Brain microvascular endothelial cell (primary cell): Measurements from ENCODE around the gene CACNA2D3.
"Not testable (repeated sequence)": the region's sequence is repeated elsewhere in the genome, so short reads cannot be mapped to it uniquely, and the experiment has no call there.

Experiments
- DNase-seq: peaks from one replicate; pipeline ENCODE4 v3.0.0-alpha.2; 2020
- H3K27ac ChIP-seq: fragments of 250-450 bp; sonication (Bioruptor Pico); 2 replicates; pipeline ENCODE4 v1.5.1; 2020; ENCODE audit warnings: mild to moderate bottlenecking, moderate library complexity
- H3K27me3 ChIP-seq: fragments of 250-450 bp; sonication (Bioruptor Pico); replicated peaks from 2 replicates; pipeline ENCODE4 v1.5.1; 2020; ENCODE audit warnings: mild to moderate bottlenecking
- H3K36me3 ChIP-seq: fragments of 250-450 bp; sonication (Bioruptor Pico); replicated peaks from 2 replicates; pipeline ENCODE4 v1.5.1; 2020; ENCODE audit warnings: mild to moderate bottlenecking
- H3K4me3 ChIP-seq: 2 replicates; pipeline ENCODE4 v1.5.1; 2011; ENCODE audit warnings: low read depth, mild to moderate bottlenecking, control low read depth, low read length, moderate library complexity
- in situ Hi-C: cut with HindIII; loops from 2 replicates; pipeline ENCODE4 v1.10.0; 2017; ENCODE audit warnings: low sequenced_read_pairs, low pct_ligation_motif_present
- TF ChIP-seq, protein P1 (sequence below): IDR thresholded peaks from 2 replicates; pipeline ENCODE4 v1.5.1; 2011; ENCODE audit warnings: low read depth, mild to moderate bottlenecking, moderate library complexity, low read length, control low read depth, inconsistent platforms; ENCODE audit errors: missing control alignments

The CACNA2D3 gene

DNA sequence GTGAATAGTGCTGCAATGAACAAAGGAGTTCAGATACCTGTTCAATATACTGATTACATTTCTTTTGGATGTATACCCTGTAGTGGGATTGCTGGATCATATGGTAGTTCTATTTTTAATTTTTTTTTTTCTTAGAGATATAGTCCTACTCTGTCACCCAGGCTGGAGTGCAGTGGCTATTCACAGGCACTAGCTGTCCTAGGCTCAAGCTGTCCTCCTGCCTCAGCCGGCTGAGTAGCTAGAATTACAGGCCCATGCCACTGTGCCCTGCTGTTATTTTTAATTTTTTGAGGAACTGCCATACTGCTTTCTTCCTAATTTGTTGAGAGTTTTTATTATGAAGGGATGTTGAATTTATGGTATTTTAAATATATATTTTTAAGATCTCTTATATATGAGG lies 23.0 kb upstream of the CACNA2D3 start:
- in situ Hi-C loops = no loop called here
- no peak overlapping the region for H3K4me3 ChIP-seq
- H3K27ac ChIP-seq = no peak overlapping the region
- DNase-seq = no peak
- TF ChIP-seq, protein P1, sequence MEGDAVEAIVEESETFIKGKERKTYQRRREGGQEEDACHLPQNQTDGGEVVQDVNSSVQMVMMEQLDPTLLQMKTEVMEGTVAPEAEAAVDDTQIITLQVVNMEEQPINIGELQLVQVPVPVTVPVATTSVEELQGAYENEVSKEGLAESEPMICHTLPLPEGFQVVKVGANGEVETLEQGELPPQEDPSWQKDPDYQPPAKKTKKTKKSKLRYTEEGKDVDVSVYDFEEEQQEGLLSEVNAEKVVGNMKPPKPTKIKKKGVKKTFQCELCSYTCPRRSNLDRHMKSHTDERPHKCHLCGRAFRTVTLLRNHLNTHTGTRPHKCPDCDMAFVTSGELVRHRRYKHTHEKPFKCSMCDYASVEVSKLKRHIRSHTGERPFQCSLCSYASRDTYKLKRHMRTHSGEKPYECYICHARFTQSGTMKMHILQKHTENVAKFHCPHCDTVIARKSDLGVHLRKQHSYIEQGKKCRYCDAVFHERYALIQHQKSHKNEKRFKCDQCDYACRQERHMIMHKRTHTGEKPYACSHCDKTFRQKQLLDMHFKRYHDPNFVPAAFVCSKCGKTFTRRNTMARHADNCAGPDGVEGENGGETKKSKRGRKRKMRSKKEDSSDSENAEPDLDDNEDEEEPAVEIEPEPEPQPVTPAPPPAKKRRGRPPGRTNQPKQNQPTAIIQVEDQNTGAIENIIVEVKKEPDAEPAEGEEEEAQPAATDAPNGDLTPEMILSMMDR = no peak
- no peaks in the 10 kb centered on the region for H3K36me3 ChIP-seq
- H3K27me3 ChIP-seq = no peaks in the 10 kb centered on the region

DNA sequence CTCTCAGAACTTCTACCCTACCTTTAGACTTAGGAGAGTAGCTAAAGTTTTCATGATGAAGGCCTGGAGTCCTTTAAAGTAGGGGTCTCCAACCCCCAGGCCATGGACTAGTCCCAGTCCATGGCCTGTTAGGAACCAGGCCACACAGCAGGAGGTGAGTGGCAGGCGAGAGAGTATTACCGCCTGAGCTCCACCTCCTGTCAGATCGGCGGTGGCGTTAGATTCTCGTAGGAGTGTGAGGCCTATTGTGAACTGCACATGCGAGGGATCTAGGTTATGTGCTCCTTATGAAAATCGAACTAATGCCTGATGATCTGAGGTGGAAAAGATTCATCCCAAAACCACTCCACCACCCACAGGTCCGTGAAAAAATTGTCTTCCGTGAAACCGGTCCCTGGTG lies 18.3 kb upstream of the CACNA2D3 start:
- H3K27ac ChIP-seq = no peak overlapping the region
- no peak overlapping the region for H3K4me3 ChIP-seq
- TF ChIP-seq, protein P1 = no peak
- H3K36me3 ChIP-seq = no peaks in the 10 kb centered on the region
- no peaks in the 10 kb centered on the region for H3K27me3 ChIP-seq
- in situ Hi-C loops = no loop called here
- no peak for DNase-seq

GRCh38 chr3:54116129-54116528 lies 6.2 kb upstream of the CACNA2D3 start:
- peaks cover 13% of the 10 kb centered on the region for H3K27me3 ChIP-seq
- H3K4me3 ChIP-seq, in situ Hi-C loops, DNase-seq, H3K27ac ChIP-seq, H3K36me3 ChIP-seq: not testable (repeated sequence)

DNA sequence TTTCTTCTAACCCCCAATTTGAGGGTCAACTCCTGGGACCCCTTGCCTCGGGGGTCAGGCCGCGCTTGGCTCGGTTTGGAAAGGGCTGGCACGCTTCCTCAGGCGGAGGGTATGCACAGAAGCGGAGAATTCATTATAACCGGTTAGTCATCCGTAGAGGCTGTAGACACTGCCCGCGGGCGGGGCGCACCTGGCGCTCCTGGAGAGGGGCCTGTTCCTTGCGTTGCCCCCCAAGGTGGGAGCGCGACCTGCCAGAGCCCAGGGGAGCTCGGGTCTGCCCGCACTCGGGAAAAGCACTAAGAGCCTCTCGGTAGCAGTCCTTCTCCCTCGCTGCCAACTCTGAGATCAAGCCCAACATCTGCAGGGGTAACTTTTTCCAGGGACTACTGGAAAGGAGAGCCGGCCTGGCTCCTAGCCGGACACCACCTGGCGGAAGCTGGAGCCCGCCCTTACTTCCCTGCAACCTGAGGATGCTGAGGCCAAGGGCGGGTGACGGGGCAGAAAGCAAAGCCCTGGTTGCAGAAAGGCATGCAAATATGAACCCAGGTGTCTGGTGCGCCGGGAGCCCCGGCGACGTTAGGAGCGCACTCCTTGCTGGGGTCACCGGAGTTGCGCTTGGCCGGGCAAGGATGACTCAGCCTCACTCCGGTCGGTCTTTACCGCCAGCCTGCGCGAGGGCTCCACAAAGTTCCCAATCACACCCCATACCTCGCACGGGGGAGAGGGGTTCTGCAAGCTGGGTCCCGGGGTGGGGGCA lies 1.5 kb upstream of the CACNA2D3 start:
- TF ChIP-seq, protein P1 = no peak
- in situ Hi-C loops = no loop called here
- Histone ChIP-seq H3K27me3 (peaks cover 43% of the 10 kb centered on the region), H3K4me3 (no peak overlapping the region), H3K27ac (no peak overlapping the region), H3K36me3 (no peaks in the 10 kb centered on the region)
- no peak for DNase-seq

GRCh38 chr3:54121414-54122323 lies 683 bp upstream of the CACNA2D3 start:
- Histone ChIP-seq H3K36me3 (no peaks in the 10 kb centered on the region), H3K27me3 (peaks cover 43% of the 10 kb centered on the region), H3K4me3 (peak overlapping the region; percentile 17), H3K27ac (no peak overlapping the region)
- TF ChIP-seq, protein P1 = no peak
- DNase-seq = no peak
- in situ Hi-C loops = no loop called here
